ENCODE measurements around the gene UBL4A.

GRCh38 chrX:154478728-154479622, 7.4 kb downstream of the UBL4A start, which contains the start of gene LAGE3:
- TF ChIP-seq POLR2AphosphoS5 (IDR thresholded peaks at IDR 0.05; ENCODE audit: low read depth, low read length) (peak; percentile 58), EZH2 (IDR thresholded peaks at IDR 0.05) (no peak), CTCF (IDR thresholded peaks at IDR 0.05 in 2 of 3, conservative IDR thresholded peaks at IDR 0.05 in 1 of 3; ENCODE audit: borderline replicate concordance in 1 of 3, insufficient read depth in 1 of 3, low read depth in 2 of 3, low read length in 2 of 3) (no peak), MAX (IDR thresholded peaks at IDR 0.05) (no peak), REST (IDR thresholded peaks at IDR 0.05; ENCODE audit: low read depth) (no peak), ZBTB33 (IDR thresholded peaks at IDR 0.05; ENCODE audit: extremely low read depth, insufficient replicate concordance, low read length) (no peak), POLR2A (IDR thresholded peaks at IDR 0.05; ENCODE audit: borderline replicate concordance, extremely low read depth, insufficient read depth, insufficient read length) (peak; percentile 45), EZH2phosphoT487 (IDR thresholded peaks at IDR 0.05; ENCODE audit: borderline replicate concordance) (no peak), JUND (IDR thresholded peaks at IDR 0.05) (no peak), SP1 (IDR thresholded peaks at IDR 0.05; ENCODE audit: low read depth) (no peak), ZFX (IDR thresholded peaks at IDR 0.05) (peak; percentile 40; the same call in 1 of the 2 replicates), RAD21 (IDR thresholded peaks at IDR 0.05; ENCODE audit: low read depth) (no peak), YY1 (IDR thresholded peaks at IDR 0.05; ENCODE audit: extremely low read depth, insufficient replicate concordance, low read depth, low read length) (no peak)
